Activated T-helper 1 cell treated with Interleukin-2 at 50 U/mL for 16 hours (primary cell): ENCODE data around the gene CTDSPL.

Experiments used
- DNase-seq: peaks from one replicate; pipeline ENCODE4 v3.0.0-alpha.2; 2020; ENCODE audit warnings: low read depth

The CTDSPL gene

GRCh38 chr3:37913522-37913921 is 51.8 kb downstream of the CTDSPL start:
- DNase-seq, result no peak

DNA sequence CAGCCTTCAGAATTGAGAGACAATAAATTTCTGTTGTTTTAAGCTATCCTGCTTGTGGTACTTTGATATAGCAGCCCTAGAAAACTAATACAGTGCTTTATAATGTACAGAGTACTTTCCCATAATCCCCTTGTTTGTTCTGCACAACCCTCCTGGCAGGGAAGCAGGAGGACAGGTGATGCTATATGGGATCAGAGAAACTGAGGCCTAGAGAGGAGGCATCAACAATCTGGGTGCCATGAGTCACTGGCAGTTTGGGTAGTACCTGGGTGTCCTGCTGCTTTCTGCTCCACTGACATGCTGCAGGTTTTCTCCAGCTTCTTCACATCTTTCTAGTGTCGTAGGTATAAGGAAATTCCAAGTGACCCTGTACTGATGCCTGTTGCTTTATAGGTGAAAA is 55.0 kb downstream of the CTDSPL start:
- no peak for DNase-seq

DNA sequence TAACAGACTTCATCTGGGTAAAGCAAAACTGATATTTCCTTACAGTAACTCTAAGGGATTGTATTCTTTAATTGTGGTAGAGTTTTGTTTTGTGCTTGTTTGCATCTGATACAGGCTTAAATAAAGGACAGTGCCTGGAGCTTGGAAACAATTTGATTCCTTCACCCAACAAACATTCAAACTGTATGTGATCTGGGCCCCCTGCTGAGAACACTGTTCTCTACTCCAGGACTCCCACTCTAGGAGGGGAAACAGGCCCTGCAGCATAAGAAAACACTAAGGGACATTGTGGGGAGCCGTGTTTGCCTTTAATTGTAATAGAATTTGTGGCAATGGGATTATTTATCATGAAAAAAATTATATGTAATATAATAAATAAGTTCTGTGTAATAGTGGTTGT is 56.9 kb downstream of the CTDSPL start:
- no peak for DNase-seq

GRCh38 chr3:37920156-37920699 is 58.5 kb downstream of the CTDSPL start:
- no peak for DNase-seq

DNA sequence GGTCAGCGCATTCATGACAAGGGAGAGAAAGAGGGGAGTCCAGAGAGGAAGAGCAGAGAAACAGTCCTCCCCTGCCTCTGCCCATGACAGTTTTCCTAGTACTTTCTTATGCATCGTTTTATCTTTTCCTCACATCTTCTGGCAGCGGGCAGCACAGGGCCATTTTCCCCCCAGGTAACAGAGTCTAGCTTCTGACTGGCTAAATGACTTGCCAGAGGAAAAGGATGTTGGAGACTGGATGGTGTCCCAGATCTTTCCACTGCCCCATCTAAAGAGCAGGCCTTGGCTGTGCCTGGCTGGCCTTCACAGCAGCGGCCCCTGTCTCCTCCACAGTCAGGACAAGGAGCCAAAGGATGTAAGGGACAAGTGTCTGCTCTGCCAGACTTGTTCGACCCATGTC is 59.3 kb downstream of the CTDSPL start:
- DNase-seq, result no peak

DNA sequence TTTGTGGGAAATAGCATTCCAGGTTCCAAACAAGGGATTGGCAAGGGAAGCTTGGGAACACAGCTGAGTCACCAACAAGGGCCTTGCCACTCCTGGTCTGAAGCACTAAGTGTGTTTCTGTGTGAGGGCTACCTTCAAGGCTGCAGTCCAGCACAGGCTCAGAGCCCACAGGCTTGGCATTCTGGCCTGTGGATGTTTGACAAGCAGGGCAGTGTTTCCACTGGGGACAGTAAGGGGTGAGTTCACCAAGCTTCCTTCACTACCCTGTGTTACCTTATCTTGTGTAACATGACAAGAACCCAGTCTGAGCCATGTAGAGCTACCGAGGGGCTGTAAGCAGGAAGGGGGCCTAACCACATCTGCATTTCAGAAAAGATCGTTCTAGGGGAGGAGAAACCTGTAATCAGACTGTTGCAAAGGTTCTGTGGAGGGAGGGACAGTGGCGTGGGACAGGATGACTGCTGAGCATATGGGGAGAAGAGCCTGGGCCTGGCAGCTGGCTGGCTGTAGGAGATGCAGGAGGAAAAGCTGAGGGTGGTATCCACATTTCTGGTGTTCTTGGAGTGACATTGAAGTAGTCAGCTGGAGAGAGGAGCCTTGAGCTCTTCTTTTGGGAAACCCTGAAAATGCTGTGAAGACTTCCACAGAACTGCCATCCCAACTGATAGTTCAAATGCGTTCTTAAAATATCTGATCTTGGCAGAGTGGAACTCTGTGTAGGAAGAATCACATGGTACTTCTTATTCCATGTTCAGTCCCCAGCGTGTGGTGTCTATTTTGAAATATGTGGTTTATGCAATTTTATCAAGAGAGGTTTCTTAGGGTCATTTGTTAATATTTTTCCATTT is 61.3 kb downstream of the CTDSPL start:
- DNase-seq, result no peak

GRCh38 chr3:37923569-37924040 is 61.9 kb downstream of the CTDSPL start:
- no peak for DNase-seq

DNA sequence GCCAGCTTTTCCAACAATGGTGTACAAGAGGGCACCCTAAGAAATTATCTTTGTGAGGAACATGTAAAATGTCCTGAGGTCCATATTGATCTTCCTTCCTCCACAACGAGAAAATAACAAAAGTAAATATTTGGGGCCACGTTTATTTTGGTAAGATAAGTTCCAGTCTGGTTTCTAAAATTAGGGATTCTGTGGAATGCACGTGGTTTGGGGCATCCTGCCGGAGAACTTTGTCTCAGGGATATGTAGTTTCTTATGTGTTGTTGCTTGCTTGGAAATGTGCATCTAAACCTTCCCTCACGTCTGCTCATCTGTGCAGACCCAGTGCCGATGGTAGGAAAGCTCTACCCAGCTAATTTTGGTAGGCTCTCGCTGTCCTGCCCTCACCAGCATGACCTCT is 62.8 kb downstream of the CTDSPL start:
- no peak for DNase-seq

- DNase-seq, result no peak
Observed at GRCh38 chr3:37925157-37925556, 63.5 kb downstream of the CTDSPL start.

GRCh38 chr3:37926611-37927010 is 64.9 kb downstream of the CTDSPL start:
- DNase-seq, result no peak

DNA sequence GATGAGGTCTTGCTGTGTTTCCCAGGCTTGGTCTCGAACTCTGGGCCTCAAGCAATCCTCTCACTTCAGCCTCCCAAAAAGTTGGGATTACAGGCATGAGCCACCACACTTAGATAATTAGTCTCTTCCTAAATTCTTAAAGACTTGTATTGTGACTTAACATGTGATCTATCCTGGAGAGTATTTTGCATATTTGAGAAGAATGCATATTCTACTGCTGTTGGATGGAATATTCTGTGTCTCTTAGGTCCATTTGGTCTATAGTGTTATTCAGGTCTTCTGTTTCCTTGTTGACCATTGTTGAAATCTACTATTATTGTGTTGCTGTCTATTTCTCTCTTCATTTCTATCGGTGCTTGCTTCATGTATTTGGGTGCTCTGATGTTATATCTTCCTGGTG is 68.8 kb downstream of the CTDSPL start:
- no peak for DNase-seq

GRCh38 chr3:37932505-37932904 is 70.8 kb downstream of the CTDSPL start:
- no peak for DNase-seq

GRCh38 chr3:37934631-37935289 is 73.1 kb downstream of the CTDSPL start:
- DNase-seq, result no peak

DNA sequence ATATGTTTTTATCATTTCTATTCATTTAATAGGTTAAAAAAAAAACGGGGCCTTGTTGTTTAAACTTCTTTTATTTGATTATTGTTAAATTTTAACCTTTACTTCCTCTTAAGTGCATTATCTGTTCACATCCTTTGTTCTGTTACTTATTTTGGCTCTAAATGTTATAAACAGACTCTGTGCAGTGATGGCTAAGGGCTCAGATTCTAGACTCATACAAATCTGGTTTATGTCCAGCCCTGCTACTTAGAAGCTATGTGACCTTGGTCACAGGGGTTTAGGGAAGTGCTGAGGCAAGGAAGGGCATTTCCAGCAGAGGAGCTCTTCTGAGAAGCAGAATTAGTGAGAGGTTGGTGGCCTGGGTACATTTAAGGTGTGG is 73.6 kb downstream of the CTDSPL start:
- no peak for DNase-seq

- no peak for DNase-seq
Observed at GRCh38 chr3:37935756-37936666, 74.3 kb downstream of the CTDSPL start.

- no peak for DNase-seq
Observed at GRCh38 chr3:37937156-37937555, 75.5 kb downstream of the CTDSPL start.

- DNase-seq, result no peak
Observed at GRCh38 chr3:37938011-37938410, 76.3 kb downstream of the CTDSPL start.

- DNase-seq, result no peak
Observed at GRCh38 chr3:37940242-37940908, 78.7 kb downstream of the CTDSPL start.

DNA sequence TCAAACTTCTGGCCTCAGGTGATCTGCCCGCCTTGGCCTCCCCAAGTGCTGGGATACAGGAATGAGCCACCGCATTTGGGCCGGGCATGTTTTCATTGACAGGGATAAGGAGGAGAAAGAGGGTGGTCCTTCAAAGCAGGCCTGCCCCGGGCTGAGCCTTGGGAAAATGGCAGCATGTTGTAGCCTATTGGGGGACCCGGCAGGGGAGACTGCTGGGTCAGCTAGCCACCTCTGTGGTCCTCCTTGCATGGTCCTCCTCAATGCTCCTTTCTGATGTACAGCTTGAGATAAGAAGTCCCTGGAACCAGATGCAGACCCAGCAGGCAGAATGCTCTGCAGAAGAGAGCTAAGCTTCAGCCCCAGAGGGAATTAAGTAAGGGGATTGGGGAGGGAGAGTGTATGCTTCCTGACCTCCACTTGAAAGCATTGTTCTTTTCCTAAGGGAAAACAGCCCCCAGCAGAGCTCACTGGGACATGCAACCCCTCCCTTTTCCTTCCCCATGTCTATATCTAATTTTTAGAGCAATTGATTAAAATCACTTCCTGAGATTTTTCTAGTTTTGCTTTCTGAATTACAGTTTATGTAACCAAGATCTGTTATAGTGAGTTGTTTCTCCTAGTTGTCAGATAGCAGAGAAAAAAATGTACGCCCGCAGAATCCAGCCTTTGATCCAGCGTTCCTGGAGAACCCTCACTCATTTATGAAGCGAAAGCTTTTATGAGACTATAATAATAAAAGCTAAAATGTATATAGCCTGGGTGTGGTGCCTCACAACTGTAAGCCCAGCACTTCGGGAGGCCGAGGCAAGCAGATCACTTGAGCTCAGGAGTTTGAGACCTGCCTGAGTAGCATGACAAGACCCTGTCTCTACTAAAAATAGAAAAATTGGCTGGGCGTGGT is 80.2 kb downstream of the CTDSPL start:
- no peak for DNase-seq

DNA sequence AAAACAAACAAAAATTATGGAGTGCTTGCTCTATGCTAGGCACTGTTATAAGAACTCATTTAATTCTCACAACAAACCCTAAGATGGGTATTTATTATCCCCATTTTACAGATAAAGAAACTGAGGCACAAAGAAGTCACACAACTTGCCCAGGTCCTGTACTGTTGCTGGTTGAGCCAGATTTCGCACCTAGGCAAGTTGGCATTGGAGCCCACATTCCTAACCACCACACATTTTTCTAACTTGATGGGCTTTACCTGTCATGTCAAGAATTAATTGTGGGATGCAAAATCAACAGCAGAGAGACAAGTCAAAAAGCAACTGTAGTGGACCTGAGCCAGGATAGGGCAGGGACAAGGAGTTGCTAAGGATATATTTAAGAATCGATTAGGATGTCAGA is 81.0 kb downstream of the CTDSPL start:
- DNase-seq, result no peak

DNA sequence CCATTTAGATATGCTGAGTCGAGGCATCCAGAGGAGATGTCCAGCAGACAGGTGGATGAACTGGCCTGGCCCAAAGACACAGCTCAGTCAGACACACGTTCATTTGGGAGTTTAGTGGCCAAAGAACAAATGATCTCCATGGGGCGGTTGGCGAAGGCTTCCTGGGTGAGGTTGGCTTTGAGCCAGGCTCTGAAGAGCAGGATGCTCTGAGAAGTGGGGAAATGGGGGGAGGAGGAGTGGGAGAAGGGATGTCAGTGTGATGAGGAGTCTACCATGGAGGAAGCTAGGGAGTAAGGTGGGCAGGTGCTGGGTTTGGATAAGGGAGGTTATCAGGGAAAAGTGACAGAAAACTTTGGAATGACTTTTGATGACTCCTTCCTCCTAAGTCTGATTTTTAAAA is 81.4 kb downstream of the CTDSPL start:
- no peak for DNase-seq
